GM21825 (cell line): ENCODE measurements around the gene SCN7A.
"Not testable (repeated sequence)": the region's sequence is repeated elsewhere in the genome, so short reads cannot be mapped to it uniquely, and the experiment has no call there.

Source experiments
- ATAC-seq: cut with Tn5 transposase; IDR thresholded peaks from one replicate; pipeline ENCODE4 v1.9.1; 2021; ENCODE audit warnings: mild to moderate bottlenecking, moderate library complexity; ENCODE audit not compliant: unreplicated experiment

The SCN7A gene

DNA sequence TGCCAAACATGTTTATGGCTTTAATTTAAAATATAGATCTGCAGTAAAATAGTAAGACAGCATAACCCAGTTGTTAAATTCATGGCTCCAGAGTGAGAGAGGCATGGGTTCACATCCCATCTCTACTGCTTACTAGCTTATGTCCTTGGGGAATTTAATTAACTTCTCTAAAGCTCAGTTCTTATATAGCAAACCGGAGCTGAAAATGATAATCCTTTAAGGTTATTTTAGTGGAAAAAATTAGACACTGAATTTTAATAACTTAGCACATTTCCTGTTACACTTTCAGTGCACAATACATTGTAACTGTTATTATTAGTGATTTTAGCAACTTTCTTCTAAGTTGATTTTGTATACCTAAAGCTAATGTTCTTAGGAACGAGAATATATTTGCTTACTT is 133.1 kb downstream of the SCN7A start:
- no peak for ATAC-seq

GRCh38 chr2:166360426-166360825 is 133.6 kb downstream of the SCN7A start:
- ATAC-seq = no peak

DNA sequence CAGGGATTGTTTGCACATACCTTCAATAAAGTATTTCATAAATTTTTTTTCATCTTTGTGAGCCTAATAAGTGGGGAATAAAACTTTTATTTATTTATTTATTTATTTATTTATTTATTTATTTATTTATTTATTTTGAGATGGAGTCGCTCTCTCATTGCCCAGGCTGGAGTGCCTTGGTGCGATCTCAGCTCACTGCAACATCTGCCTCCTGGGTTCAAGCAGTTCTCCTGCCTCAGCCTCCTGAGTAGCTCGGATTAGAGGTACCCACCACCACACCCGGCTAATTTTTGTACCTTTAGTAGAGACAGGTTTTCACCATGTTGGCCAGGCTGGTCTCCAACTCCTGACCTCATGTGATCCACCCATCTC is 136.1 kb downstream of the SCN7A start:
- not testable (repeated sequence) for ATAC-seq

GRCh38 chr2:166357068-166357949 is 136.7 kb downstream of the SCN7A start:
- ATAC-seq = no peak
